HG03135 (cell line): ENCODE data around the gene USP24.

Experiments used
- ATAC-seq: cut with Tn5 transposase; IDR thresholded peaks from one replicate; pipeline ENCODE4 v1.9.1; 2021; ENCODE audit warnings: mild to moderate bottlenecking, moderate library complexity; ENCODE audit not compliant: unreplicated experiment

USP24 gene

GRCh38 chr1:55055951-55056631 is 159.1 kb downstream of the USP24 start:
- no peak for ATAC-seq

GRCh38 chr1:55055084-55055882 is 159.9 kb downstream of the USP24 start:
- ATAC-seq = no peak

DNA sequence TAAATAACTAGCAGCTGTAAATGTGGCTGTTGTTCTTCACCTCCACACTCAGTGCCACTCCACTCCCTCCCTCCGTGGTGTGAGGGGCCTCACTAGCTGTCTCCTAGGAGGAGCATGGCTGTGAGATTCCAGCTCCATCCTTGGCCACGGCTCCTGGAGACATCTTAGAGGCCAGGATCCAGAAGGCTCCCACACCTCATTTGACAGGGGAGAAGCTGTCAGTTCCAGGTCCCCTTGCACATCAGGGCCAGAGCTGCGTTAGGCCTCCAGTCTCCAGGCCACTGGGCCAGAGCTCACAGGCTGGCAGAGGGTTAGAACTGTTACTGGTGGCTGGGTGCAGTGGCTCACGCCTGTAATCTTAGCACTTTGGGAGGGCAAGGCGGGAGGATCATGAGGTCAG is 160.8 kb downstream of the USP24 start:
- no peak for ATAC-seq

GRCh38 chr1:55053265-55053954 is 161.8 kb downstream of the USP24 start:
- no peak for ATAC-seq

DNA sequence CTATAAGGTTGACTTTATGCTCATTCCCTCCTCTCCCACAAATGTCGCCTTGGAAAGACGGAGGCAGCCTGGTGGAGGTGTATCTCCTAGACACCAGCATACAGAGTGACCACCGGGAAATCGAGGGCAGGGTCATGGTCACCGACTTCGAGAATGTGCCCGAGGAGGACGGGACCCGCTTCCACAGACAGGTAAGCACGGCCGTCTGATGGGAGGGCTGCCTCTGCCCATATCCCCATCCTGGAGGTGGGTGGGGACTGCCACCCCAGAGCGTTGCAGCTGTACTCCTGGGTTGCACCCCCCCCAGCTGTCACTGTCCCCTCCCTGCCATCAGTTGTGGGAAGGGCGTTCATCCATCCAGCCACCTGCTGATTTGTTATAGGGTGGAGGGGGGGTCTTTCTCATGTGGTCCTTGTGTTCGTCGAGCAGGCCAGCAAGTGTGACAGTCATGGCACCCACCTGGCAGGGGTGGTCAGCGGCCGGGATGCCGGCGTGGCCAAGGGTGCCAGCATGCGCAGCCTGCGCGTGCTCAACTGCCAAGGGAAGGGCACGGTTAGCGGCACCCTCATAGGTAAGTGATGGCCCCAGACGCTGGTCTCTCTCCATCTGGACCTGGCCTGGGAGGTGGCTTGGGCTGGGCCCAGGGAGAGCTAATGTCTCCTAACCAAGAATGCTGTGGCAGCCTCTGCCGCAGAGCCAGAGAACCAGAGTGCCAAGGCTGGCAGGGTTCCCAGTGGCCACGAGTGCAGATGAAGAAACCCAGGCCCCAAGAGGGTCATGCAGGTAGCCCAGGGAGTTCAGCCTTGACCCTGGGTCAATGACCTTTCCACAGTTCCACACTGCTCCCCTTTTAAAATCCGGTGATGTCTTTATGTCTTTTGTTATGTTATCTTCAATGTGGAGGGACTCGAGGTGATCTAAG is 162.7 kb downstream of the USP24 start:
- no peak for ATAC-seq

DNA sequence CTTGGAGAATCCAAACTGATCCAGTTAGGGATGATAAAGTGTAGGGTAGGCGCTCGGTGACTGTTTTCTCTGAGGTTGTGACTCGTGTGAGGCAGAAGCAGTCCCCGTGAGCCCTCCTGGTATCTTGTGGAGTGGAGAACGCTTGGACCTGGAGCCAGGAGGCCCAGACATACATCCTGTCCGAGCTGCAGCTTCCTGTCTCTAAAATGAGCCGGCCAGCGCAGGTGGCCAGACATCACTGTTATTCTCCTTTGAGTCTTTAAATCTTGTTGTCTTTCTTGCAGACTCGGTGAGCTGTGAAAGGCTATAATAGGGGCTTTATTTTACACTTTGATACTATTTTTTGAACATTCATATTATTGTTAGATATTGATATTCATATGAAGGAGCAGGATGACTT is 163.5 kb downstream of the USP24 start:
- no peak for ATAC-seq

GRCh38 chr1:55051169-55051568 is 164.0 kb downstream of the USP24 start:
- no peak for ATAC-seq

DNA sequence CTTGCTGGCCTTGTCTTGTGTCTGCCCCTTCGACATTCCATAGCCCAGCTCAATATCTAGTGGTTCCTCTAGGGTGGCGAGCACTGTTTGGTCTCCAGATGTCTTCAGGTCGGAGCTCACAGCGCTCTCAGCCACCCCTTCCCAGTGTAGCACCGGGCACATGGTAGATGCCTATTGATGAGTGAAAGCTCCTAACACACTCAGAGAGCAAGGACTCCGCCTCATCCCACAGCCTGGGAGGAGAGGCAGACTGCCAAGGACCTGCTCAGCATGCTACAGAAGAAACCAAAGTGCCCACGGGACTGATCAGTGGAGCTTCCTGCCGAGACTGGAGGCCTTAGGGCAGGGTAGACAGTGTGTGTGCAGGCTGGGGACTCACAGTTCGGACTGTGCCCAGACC is 164.9 kb downstream of the USP24 start:
- ATAC-seq = no peak

GRCh38 chr1:55049914-55050278 is 165.3 kb downstream of the USP24 start:
- ATAC-seq = no peak

- no peak for ATAC-seq
These were observed 165.8 kb downstream of the USP24 start for GRCh38 chr1:55049271-55049913.

- ATAC-seq = no peak
These were observed 166.5 kb downstream of the USP24 start for GRCh38 chr1:55048453-55049270.

- no peak for ATAC-seq
These were observed 167.6 kb downstream of the USP24 start for GRCh38 chr1:55047611-55048010.

DNA sequence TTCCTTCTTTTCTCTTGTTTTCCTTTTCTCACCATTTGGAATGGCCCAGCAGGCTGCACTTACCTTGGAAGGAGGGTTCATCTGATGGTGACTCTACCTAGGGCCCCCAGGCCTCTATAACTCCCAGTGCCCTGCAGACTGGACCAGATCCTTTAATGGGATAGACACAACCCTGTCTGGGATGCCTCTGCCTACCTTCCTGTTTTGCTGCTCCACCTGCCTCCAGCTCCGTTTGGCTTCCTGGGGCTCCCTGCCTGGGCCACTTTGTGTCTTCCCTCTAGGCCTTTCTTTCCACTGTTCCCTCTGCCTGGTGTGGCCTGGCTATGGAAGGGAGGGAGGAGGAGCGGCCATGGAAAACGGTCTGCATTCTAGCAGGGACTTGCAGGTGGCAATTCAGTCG is 168.3 kb downstream of the USP24 start:
- no peak for ATAC-seq

DNA sequence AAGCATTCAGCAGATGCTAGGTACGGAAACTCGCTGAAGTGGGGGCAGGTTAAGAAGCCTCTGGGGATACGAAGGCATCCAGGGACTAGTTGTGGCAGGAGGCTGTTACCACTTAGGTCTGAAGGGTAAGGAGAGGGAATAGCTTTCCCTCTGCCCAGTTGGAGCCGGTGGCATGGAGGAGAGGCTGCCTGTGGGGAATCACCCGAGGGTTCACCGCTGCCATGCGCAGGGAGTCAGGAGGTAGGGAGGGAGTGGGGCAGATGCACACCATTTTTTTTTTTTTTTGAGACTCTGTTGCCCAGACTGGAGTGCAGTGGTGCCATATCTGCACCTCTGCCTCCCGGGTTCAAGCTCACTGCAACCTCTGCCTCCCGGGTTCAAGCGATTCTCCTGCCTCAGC is 169.7 kb downstream of the USP24 start:
- ATAC-seq = no peak

- no peak for ATAC-seq
These were observed 170.4 kb downstream of the USP24 start for GRCh38 chr1:55044617-55045397.

GRCh38 chr1:55043726-55044125 is 171.4 kb downstream of the USP24 start:
- ATAC-seq = no peak

- no peak for ATAC-seq
These were observed 172.2 kb downstream of the USP24 start for GRCh38 chr1:55043011-55043410.

- ATAC-seq = no peak
These were observed 173.6 kb downstream of the USP24 start for GRCh38 chr1:55041613-55042012.
